Sigmoid colon (tissue), 7 donors: Measurements from ENCODE around the gene L3HYPDH. TPM values are rescaled to one million over a fixed set of nuclear protein-coding genes. Genes with fewer than 3 reads are reported as not detected.
A peak's percentile ranks its signal among the peaks of the same experiment; 100 is the strongest.

Experiments
- DNase-seq: peaks from one replicate; pipeline ENCODE4 v3.0.0-alpha.2; 2019
- H3K27ac ChIP-seq, 4 donors: fragments of 200-600 bp; sonication (generic); one replicate each; pipeline ENCODE4 v1.5.1; 2016 to 2019; ENCODE audit warnings: mild to moderate bottlenecking in 1 of 4
- H3K27me3 ChIP-seq, 3 donors: fragments of 200-600 bp; sonication (generic); one replicate each; pipeline ENCODE4 v1.5.1; 2019; ENCODE audit warnings: mild to moderate bottlenecking in 1 of 3
- H3K36me3 ChIP-seq, 4 donors: fragments of 200-600 bp; sonication (generic); one replicate each; pipeline ENCODE4 v1.5.1; 2016 to 2019
- H3K4me1 ChIP-seq, 4 donors: fragments of 200-600 bp; sonication (generic); one replicate each; pipeline ENCODE4 v1.5.1; 2017 to 2019
- H3K4me3 ChIP-seq, 4 donors: fragments of 200-600 bp; sonication (generic); one replicate each; pipeline ENCODE4 v1.5.1; 2017 to 2019; ENCODE audit warnings: mild to moderate bottlenecking in 2 of 4, moderate library complexity in 1 of 4
- H3K9me3 ChIP-seq, 4 donors: fragments of 200-600 bp in 3 of 4; sonication (generic) in 3 of 4; one replicate each; pipeline versions ENCODE4 v1.5.1 to v1.6.1; 2013 to 2019
- EP300 ChIP-seq, 4 donors: sonication (generic); formaldehyde crosslinking; IDR thresholded peaks; one replicate each; pipeline ENCODE4 v1.6.1; 2017; ENCODE audit warnings: antibody characterized with exemption in 4 of 4
- POLR2A ChIP-seq, 2 donors: fragments of 450-650 bp; IDR thresholded peaks; one replicate each; pipeline ENCODE4 v1.6.1; 2016; ENCODE audit warnings: antibody characterized with exemption in 2 of 2, mild to moderate bottlenecking in 2 of 2, moderate library complexity in 2 of 2
- POLR2AphosphoS5 ChIP-seq, 4 donors: sonication (generic); formaldehyde crosslinking; IDR thresholded peaks; one replicate each; pipeline ENCODE4 v1.6.1; 2017; ENCODE audit warnings: antibody characterized with exemption in 4 of 4
- WGBS, 2 donors: extraction: QIAGEN DNeasy Blood & Tissue Kit; methylation state at CpG; one replicate each; pipeline ENCODE4 v1.1.7; 2013; 5-methylcytosine and 5-hydroxymethylcytosine counted together
- intact Hi-C: fragments of 100-400 bp; cut with DNase I; formaldehyde crosslinking; loops from one replicate; pipeline ENCODE4 v1.15.1; 2023
- polyA plus RNA-seq, 3 donors: library from polyadenylated mRNA; stranded (reverse); fragments of 200-250 nt; gene quantifications; one replicate each; pipeline ENCODE4 v1.2.3, GENCODE V29; 2013
- total RNA-seq, 4 donors: library from RNA; depleted of rRNA; stranded (reverse); fragments of >200 nt; gene quantifications; one replicate each; pipeline ENCODE4 v1.1.0, GENCODE V29; 2016
- TF ChIP-seq, protein P1 (sequence below), 4 experiments: fragments of 450-650 bp in 3 of 4; fragments of 200-600 bp in 1 of 4; IDR thresholded peaks; one replicate each; pipeline ENCODE4 v1.5.1; 2016 to 2019; ENCODE audit warnings: antibody characterized with exemption in 4 of 4, mild to moderate bottlenecking in 3 of 4, moderate library complexity in 2 of 4
- donor health status: healthy with polysubstance abuse.
- donor health status: Bipolar disorder and iron deficiency.
- donor health status: healthy.

L3HYPDH gene
- total and polyA plus RNA-seq, 7 donors = 1.2 to 46.0 (median 23.9) TPM

DNA sequence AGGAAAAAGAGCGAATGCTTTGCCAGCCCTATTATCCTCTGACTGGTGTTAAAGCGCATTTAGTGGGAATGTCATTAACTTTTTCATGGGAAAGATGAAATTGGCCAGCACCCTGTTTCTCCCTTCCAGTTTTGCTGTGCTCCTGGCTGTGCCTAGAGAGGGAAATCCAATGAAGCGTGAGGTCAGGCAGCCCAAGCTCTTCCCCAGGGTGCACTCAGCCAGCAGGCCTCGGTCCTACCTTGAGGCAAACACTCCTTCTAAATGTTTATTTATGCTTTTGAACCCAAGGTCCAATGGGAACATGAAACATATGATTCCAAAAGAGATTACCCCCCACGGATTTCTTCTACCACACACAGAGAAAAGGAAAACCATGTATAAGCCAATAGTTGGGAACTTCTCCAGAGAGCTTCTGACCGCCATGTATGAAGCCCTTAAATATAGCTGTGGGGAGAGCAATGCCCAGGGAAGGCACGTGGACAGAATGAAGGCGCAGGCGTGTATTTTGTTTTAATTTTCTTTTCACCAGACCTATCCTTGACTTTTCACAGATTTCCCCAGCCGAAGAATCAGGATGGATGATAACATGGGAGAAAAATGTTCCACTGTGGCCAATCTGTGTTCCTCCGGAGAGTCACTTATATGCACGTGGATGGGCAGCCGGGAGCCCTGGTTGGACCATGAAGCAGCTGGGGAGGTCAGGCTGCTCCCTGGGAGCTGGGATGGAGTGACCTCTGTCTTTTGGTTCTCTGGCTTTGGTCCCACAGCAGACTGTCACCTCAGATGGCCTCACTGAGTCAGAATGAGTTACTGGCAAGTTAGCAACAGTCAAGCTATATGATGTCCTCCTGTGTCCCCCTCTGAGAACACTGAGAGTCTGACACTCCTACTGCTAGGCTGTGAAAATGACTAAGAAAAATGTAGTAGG is 56.3 kb downstream of the L3HYPDH start:
- peak; percentile 74 for DNase-seq
- H3K9me3 ChIP-seq = no peaks in the 10 kb centered on the region
- intact Hi-C loops = loop anchor here (2.0 to 5.0 kb wide), 3 partner anchors 51 to 301 kb away; partner anchors contain the start of gene DAAM1
- H3K27ac ChIP-seq = peak overlapping the region; percentile 41 to 70 (median 61)
- no peak overlapping the region for H3K4me3 ChIP-seq
- TF ChIP-seq POLR2AphosphoS5 (IDR thresholded peaks at IDR 0.05) (no peak), EP300 (IDR thresholded peaks at IDR 0.05) (no peak), POLR2A (IDR thresholded peaks at IDR 0.05) (no peak)
- TF ChIP-seq, protein P1, sequence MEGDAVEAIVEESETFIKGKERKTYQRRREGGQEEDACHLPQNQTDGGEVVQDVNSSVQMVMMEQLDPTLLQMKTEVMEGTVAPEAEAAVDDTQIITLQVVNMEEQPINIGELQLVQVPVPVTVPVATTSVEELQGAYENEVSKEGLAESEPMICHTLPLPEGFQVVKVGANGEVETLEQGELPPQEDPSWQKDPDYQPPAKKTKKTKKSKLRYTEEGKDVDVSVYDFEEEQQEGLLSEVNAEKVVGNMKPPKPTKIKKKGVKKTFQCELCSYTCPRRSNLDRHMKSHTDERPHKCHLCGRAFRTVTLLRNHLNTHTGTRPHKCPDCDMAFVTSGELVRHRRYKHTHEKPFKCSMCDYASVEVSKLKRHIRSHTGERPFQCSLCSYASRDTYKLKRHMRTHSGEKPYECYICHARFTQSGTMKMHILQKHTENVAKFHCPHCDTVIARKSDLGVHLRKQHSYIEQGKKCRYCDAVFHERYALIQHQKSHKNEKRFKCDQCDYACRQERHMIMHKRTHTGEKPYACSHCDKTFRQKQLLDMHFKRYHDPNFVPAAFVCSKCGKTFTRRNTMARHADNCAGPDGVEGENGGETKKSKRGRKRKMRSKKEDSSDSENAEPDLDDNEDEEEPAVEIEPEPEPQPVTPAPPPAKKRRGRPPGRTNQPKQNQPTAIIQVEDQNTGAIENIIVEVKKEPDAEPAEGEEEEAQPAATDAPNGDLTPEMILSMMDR (IDR thresholded peaks at IDR 0.05) = no peak
- no peaks in the 10 kb centered on the region for H3K36me3 ChIP-seq
- no peaks in the 10 kb centered on the region for H3K27me3 ChIP-seq
- WGBS, 2 donors = 79 to 83% methylated on average over 13 of the region's 13 CpGs
- H3K4me1 ChIP-seq = peaks cover 0 to 31% (median 21%) of the 10 kb centered on the region in 4 donors

DNA sequence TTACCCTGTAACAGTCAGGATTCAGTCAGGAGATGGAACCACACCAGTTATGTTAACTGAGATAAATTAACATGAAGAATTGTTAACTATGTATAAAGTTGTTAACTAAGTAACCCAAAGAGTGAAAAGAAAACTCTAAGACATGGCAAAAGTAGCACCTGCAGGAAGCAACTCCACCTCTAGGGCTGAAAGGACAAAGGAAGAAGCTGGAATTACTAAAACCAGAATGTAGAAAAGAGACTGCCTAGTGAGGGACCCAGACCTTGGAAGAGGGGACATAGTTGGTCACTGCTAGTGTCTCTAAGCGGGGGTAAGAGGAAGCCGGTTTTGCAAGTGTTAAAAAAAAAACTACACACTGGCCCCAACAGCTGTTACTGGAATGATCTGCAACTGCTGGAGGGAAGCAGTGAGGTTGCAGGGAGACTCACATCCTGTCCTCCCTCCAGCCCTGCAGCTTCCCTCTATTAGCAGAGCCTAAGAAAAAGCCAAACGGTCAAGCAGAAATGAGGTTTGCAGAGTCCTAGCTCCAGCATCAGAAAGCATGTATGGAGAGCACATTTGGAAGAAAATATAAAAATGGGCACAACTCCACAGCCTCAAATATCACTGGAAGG is 58.8 kb downstream of the L3HYPDH start:
- H3K4me3 ChIP-seq = no peak overlapping the region
- no peaks in the 10 kb centered on the region for H3K36me3 ChIP-seq
- H3K9me3 ChIP-seq = no peaks in the 10 kb centered on the region
- TF ChIP-seq EP300 (IDR thresholded peaks at IDR 0.05) = no peak
- peak in 1 of 4 donors; percentile 19 for TF ChIP-seq POLR2AphosphoS5 (IDR thresholded peaks at IDR 0.05)
- TF ChIP-seq POLR2A (IDR thresholded peaks at IDR 0.05) = no peak
- peak; percentile 69 for DNase-seq
- H3K4me1 ChIP-seq = peaks cover 0 to 39% (median 25%) of the 10 kb centered on the region in 4 donors
- intact Hi-C loops = loop anchor here (5.0 kb wide), 2 partner anchors 48 to 298 kb away; no protein-coding TSS in a partner anchor
- no peaks in the 10 kb centered on the region for H3K27me3 ChIP-seq
- 51 to 84% methylated on average over 3 of the region's 3 CpGs for WGBS, 2 donors
- H3K27ac ChIP-seq = peak overlapping the region in 3 of 4 donors; percentile 32 to 43 (median 34)

DNA sequence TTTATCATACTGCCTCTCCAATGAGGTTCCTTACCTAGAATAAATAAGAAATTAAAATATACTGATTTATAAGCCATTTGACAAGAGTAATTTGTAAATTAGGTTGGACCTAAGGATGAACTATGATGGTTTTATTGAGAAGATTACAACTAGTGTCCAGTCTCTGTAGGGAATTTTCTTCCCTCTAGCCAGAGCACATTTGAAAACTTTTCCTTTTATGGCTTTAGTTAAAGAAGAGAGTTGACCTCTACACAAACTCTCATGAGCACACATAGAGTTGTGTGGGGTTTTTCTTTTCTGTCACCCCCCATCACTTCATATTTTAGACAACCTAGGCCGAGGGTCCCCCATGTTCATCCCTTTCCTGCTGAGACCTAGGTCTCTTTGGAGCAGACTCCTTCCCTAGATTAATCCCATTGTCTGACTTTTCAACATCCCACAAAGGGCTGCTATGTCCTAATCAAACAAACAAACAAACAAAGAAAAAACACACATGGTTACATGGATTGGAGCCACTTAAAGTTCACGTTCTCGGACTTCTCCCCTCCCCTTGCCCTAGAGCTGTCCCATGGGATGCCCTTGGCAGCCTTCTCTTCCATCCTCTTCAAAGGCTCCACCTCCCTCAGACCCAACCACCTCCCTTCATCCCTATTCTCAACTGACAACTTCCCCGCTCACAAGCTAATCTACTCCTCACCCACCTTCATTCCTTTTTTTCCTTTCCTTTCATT is 59.7 kb downstream of the L3HYPDH start:
- Histone ChIP-seq H3K36me3 (no peaks in the 10 kb centered on the region), H3K4me1 (peaks cover 0 to 46% (median 25%) of the 10 kb centered on the region in 4 donors), H3K27ac (peak overlapping the region in 3 of 4 donors; percentile 32 to 43 (median 34)), H3K4me3 (no peak overlapping the region), H3K27me3 (no peaks in the 10 kb centered on the region), H3K9me3 (no peaks in the 10 kb centered on the region)
- DNase-seq = peak; percentile 82
- TF ChIP-seq POLR2AphosphoS5 (IDR thresholded peaks at IDR 0.05) = no peak
- TF ChIP-seq, protein P1 (IDR thresholded peaks at IDR 0.05) = no peak
- TF ChIP-seq POLR2A (IDR thresholded peaks at IDR 0.05) = no peak
- intact Hi-C loops = loop anchor here (5.0 kb wide), 2 partner anchors 47 to 297 kb away; no protein-coding TSS in a partner anchor
- 76 to 88% methylated on average over 4 of the region's 4 CpGs for WGBS, 2 donors

Other genes with a start within 250 kb of the L3HYPDH start
- gene GPR135, start 19.0 kb downstream of the L3HYPDH start, total RNA-seq = 10 to 100 TPM in 1 of 4 donors, 1 to 10 TPM in 3; 5.2 to 12.7 (median 6.1) TPM
- gene GPR135, start 19.0 kb downstream of the L3HYPDH start, polyA plus RNA-seq = under 1 TPM in 1 of 3 donors, not detected in 2; 0.50 TPM
- gene JKAMP, start 109 bp upstream of the L3HYPDH start, total RNA-seq = 10 to 100 TPM; 26.6 to 49.0 (median 37.5) TPM
- gene JKAMP, start 109 bp upstream of the L3HYPDH start, polyA plus RNA-seq = 10 to 100 TPM in 1 of 3 donors, 1 to 10 TPM in 2; 9.0 to 27.3 (median 9.0) TPM
- not detected for gene CCDC175, start 92.4 kb upstream of the L3HYPDH start, total RNA-seq
- not detected for gene CCDC175, start 92.4 kb upstream of the L3HYPDH start, polyA plus RNA-seq